ENCODE measurements around the gene TMEM101. TPM values are rescaled to one million over a fixed set of nuclear protein-coding genes. Genes with fewer than 3 reads are reported as not detected.

The TMEM101 gene
- total and polyA plus RNA-seq, 10 of the 15 experiments (the other 5 are each of a cell fraction or from before 2014, with no cell fraction given) = 18.4 to 72.5 (median 35.9) TPM

- no peaks in the 10 kb centered on the region for H4K20me1 ChIP-seq (ENCODE audit: control insufficient read depth, insufficient read depth)
- no peaks in the 10 kb centered on the region for H3K27me3 ChIP-seq (replicated peaks in 1 of 2; ENCODE audit: control insufficient read depth in 2 of 2, insufficient read depth in 2 of 2, low read length in 1 of 2)
- WGBS (ENCODE audit: insufficient coverage, insufficient replicate concordance, low lambda C conversion rate, missing lambda C conversion rate) = 85% methylated on average over 5 of the region's 5 CpGs
- DNase-seq (ENCODE audit: low read depth, low spot score) (no peak), ATAC-seq (no peak), FAIRE-seq (no peak)
- no peak overlapping the region for H3K4me3 ChIP-seq
- ChIA-PET SMC1A (ENCODE audit: uncharacterized antibody, unreplicated experiment) (interaction anchor here (1.6 kb wide), 1 partner anchor 12 kb away, joined by 5 read pairs; no protein-coding TSS in a partner anchor), POLR2A (no interaction called here), RAD21 (ENCODE audit: unreplicated experiment) (interaction anchor here (0.6 kb wide), 1 partner anchor 118 kb away, joined by 3 read pairs; no protein-coding TSS in a partner anchor), CTCF (interaction anchor here (0.6 to 1.3 kb wide), 3 partner anchors 12 to 939 kb away, joined by 3 read pairs; no protein-coding TSS in a partner anchor)
- in situ Hi-C loops (cut with MboI) = no loop called here
- H3K4me2 ChIP-seq (ENCODE audit: control insufficient read depth, insufficient read depth) = no peak overlapping the region
- TF ChIP-seq MYB (IDR thresholded peaks at IDR 0.05; ENCODE audit: borderline replicate concordance, low read depth, low read length) = no peak
- TF ChIP-seq POLR2A (IDR thresholded peaks at IDR 0.05; ENCODE audit: low read depth, low read length) = 0 out of 2 replicates have a peak, but pooled peaks have one; percentile 33
- H3K79me2 ChIP-seq (ENCODE audit: control insufficient read depth, insufficient read depth, low read length) = no peaks in the 10 kb centered on the region
- H3K36me3 ChIP-seq (ENCODE audit: control insufficient read depth in 2 of 2, insufficient read depth in 2 of 2, low read length in 1 of 2) = peaks cover 5 to 20% of the 10 kb centered on the region in 2 experiments
- H3K9me3 ChIP-seq (replicated peaks; ENCODE audit: control insufficient read depth, insufficient read depth, low read length) = no peaks in the 10 kb centered on the region
- H3K27ac ChIP-seq (ENCODE audit: control insufficient read depth, insufficient read depth) = no peak overlapping the region
- TSS peak; percentile 37 for BruUV-seq (replicated peaks)
- intact Hi-C loops (cut with micrococcal nuclease; ENCODE audit: unreplicated experiment) = no loop called here
- H2AFZ ChIP-seq (ENCODE audit: control insufficient read depth, low read depth, low read length) = no peak overlapping the region
- no peaks in the 10 kb centered on the region for H3K4me1 ChIP-seq (ENCODE audit: control insufficient read depth, insufficient read depth, low read length)
- H3K9ac ChIP-seq (ENCODE audit: control insufficient read depth, insufficient read depth, low read length) = no peak overlapping the region
Observed at GRCh38 chr17:44029736-44030135, 15.0 kb upstream of the TMEM101 start.

GRCh38 chr17:44024853-44025252 lies 10.1 kb upstream of the TMEM101 start:
- DNase-seq (ENCODE audit: low read depth, low spot score) (no peak), FAIRE-seq (no peak), ATAC-seq (no peak)
- H3K36me3 ChIP-seq (ENCODE audit: control insufficient read depth in 2 of 2, insufficient read depth in 2 of 2, low read length in 1 of 2) = peaks cover 0 to 2% of the 10 kb centered on the region in 2 experiments; a peak in 3 of 4 replicates
- TF ChIP-seq SMC3 (IDR thresholded peaks at IDR 0.05; ENCODE audit: borderline replicate concordance, low read length) (no peak), ZZZ3 (IDR thresholded peaks at IDR 0.05; ENCODE audit: control insufficient read depth, insufficient read length, low read depth) (no peak)
- no peak overlapping the region for H3K27ac ChIP-seq (ENCODE audit: control insufficient read depth, insufficient read depth)
- SMC1A ChIA-PET (ENCODE audit: uncharacterized antibody, unreplicated experiment) = no interaction called here
- no peak overlapping the region for H2AFZ ChIP-seq (ENCODE audit: control insufficient read depth, low read depth, low read length)
- BruUV-seq (replicated peaks) = no TSS peak
- no peaks in the 10 kb centered on the region for H4K20me1 ChIP-seq (ENCODE audit: control insufficient read depth, insufficient read depth)
- no peaks in the 10 kb centered on the region for H3K79me2 ChIP-seq (ENCODE audit: control insufficient read depth, insufficient read depth, low read length)
- H3K9me3 ChIP-seq (replicated peaks; ENCODE audit: control insufficient read depth, insufficient read depth, low read length) = no peaks in the 10 kb centered on the region
- POLR2A ChIA-PET = no interaction called here
- WGBS (ENCODE audit: insufficient coverage, insufficient replicate concordance, low lambda C conversion rate, missing lambda C conversion rate) = 86% methylated on average over 4 of the region's 4 CpGs
- H3K4me3 ChIP-seq = no peak overlapping the region
- no peak overlapping the region for H3K9ac ChIP-seq (ENCODE audit: control insufficient read depth, insufficient read depth, low read length)
- CTCF ChIA-PET = interaction anchor here (0.6 kb wide), 1 partner anchor 19 kb away, joined by 3 read pairs; no protein-coding TSS in a partner anchor
- RAD21 ChIA-PET (ENCODE audit: unreplicated experiment) = no interaction called here
- in situ Hi-C loops (cut with MboI) = loop anchor here (25.0 kb wide), 1 partner anchor 813 kb away; the partner anchor contains the start of gene TMEM106A
- no peaks in the 10 kb centered on the region for H3K27me3 ChIP-seq (replicated peaks in 1 of 2; ENCODE audit: control insufficient read depth in 2 of 2, insufficient read depth in 2 of 2, low read length in 1 of 2)
- no peaks in the 10 kb centered on the region for H3K4me1 ChIP-seq (ENCODE audit: control insufficient read depth, insufficient read depth, low read length)
- intact Hi-C loops (cut with micrococcal nuclease; ENCODE audit: unreplicated experiment) = no loop called here
- H3K4me2 ChIP-seq (ENCODE audit: control insufficient read depth, insufficient read depth) = no peak overlapping the region
